Measurements from ENCODE around the gene ZNF619. TPM values are rescaled to one million over a fixed set of nuclear protein-coding genes. Genes with fewer than 3 reads are reported as not detected.
A peak's percentile ranks its signal among the peaks of the same experiment; 100 is the strongest.

The ZNF619 gene
- total and polyA plus RNA-seq, 2 of the 13 experiments (the other 11 are each of a cell fraction or from before 2014, with no cell fraction given): 0.83 to 5.2 TPM

GRCh38 chr3:40505599-40506462 is 28.9 kb downstream of the ZNF619 start, which contains the start of gene ZNF620 (continued):
- peak; percentile 100 for TF ChIP-seq ZNF574 (CRISPR knock-in tag; IDR thresholded peaks at IDR 0.05)
- no peak for TF ChIP-seq ZNF432 (CRISPR knock-in tag; IDR thresholded peaks at IDR 0.05; ENCODE audit: borderline replicate concordance)
- TF ChIP-seq ZFY (CRISPR knock-in tag; IDR thresholded peaks at IDR 0.05): peak; percentile 83
- peak; percentile 92 for TF ChIP-seq ZNF687 (CRISPR knock-in tag; IDR thresholded peaks at IDR 0.05)
- TF ChIP-seq FOSL2 (CRISPR knock-in tag; IDR thresholded peaks at IDR 0.05): no peak
- peak; percentile 81 for TF ChIP-seq SALL1 (CRISPR knock-in tag; IDR thresholded peaks at IDR 0.05)
- peak; percentile 94 for TF ChIP-seq HNF1B (CRISPR knock-in tag; IDR thresholded peaks at IDR 0.05)
- peak; percentile 82 for TF ChIP-seq RAD21 (CRISPR knock-in tag; IDR thresholded peaks at IDR 0.05)
- 0 out of 2 replicates have a peak, but pooled peaks have one; percentile 48 for TF ChIP-seq TOE1 (CRISPR knock-in tag; IDR thresholded peaks at IDR 0.05)
- peak; percentile 78; the same call in 1 of the 2 replicates for TF ChIP-seq SNAPC2 (CRISPR knock-in tag; IDR thresholded peaks at IDR 0.05)
- peak; percentile 75; the same call in 1 of the 2 replicates for TF ChIP-seq ZBTB25 (CRISPR knock-in tag; IDR thresholded peaks at IDR 0.05)
- peak; percentile 62; the same call in 1 of the 2 replicates for TF ChIP-seq ZNF605 (CRISPR knock-in tag; IDR thresholded peaks at IDR 0.05)
- TF ChIP-seq MTF2 (CRISPR knock-in tag; IDR thresholded peaks at IDR 0.05; ENCODE audit: borderline replicate concordance): peak; percentile 70; the same call in 1 of the 2 replicates
- TF ChIP-seq SP4 (CRISPR knock-in tag; IDR thresholded peaks at IDR 0.05): peak; percentile 59; the same call in 1 of the 2 replicates
- no peak for TF ChIP-seq ZNF564 (CRISPR knock-in tag; IDR thresholded peaks at IDR 0.05)
- no peak for TF ChIP-seq ZFP36L2 (CRISPR knock-in tag; IDR thresholded peaks at IDR 0.05)
- 0 out of 2 replicates have a peak, but pooled peaks have one; percentile 22 for TF ChIP-seq ZNF335 (CRISPR knock-in tag; IDR thresholded peaks at IDR 0.05)
- no peak for TF ChIP-seq ZMAT5 (CRISPR knock-in tag; IDR thresholded peaks at IDR 0.05; ENCODE audit: borderline replicate concordance, low read depth)

Measured in HepG2 (cell line).